GM19452 (cell line): Measurements from ENCODE around the gene HSD17B1.
"Not testable (repeated sequence)": the region's sequence is repeated elsewhere in the genome, so short reads cannot be mapped to it uniquely, and the experiment has no call there.

Source experiments
- ATAC-seq: cut with Tn5 transposase; IDR thresholded peaks from one replicate; pipeline ENCODE4 v1.9.1; 2021; ENCODE audit not compliant: unreplicated experiment

Gene HSD17B1, protein sequence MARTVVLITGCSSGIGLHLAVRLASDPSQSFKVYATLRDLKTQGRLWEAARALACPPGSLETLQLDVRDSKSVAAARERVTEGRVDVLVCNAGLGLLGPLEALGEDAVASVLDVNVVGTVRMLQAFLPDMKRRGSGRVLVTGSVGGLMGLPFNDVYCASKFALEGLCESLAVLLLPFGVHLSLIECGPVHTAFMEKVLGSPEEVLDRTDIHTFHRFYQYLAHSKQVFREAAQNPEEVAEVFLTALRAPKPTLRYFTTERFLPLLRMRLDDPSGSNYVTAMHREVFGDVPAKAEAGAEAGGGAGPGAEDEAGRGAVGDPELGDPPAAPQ

DNA sequence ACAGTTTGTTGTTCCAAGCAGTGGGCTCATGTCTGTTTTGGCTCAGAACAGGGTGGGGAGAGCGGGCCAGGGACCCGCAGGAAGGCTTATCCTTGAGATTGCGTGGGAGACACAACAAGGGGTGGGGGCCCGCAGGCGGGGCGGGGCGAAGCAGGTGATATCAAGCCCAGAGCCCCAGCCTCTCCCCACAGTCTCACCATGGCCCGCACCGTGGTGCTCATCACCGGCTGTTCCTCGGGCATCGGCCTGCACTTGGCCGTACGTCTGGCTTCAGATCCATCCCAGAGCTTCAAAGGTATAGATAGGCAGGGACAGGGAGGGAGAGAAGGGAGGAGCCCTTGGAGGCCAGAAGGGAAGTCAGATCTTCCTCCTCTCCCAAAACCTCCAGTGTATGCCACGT, at the start of gene HSD17B1:
TSS of gene HSD17B1 (plus strand) at position 188 of the 400 bp plus-strand sequence. CDS start at position 199, 11 bp downstream.
- not testable (repeated sequence) for ATAC-seq

DNA sequence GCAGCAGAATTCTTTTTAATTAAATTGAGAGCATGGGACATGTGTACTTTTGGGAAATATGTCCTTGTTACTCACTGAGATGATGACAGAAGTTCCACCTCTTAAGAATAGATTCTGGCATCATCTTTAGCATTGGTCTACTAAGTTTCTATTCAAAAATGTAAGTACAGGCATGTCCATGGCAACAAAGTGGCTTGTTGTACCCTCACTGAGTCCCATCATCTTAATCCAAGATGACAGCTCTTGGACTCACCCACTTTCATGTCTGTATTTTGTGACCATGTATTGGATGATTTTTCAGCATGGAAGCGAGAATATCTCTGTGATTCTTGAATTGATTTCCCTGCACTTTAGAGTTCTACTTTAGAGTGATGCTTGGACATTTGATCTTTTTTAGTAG, 49.8 kb upstream of the HSD17B1 start:
- no peak for ATAC-seq

DNA sequence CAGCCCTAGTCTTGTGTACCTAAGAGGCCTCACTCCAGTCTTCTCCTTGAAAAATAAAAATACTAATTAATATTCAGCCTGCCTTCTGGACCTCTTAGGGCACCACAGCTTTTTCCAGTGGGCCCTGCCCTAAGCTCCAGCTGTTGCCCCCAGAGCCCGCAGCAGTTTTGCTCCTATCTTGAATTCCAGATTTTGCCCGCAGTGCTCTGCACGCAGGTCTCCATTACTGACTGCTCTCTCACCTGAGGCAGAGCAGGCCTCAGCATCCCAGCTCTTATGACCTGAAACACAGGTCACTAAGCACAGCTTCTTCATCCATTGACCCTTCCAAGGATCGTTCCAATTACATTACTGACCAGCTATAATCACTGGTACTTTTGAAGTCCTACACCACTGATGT, 45.1 kb upstream of the HSD17B1 start:
- no peak for ATAC-seq

DNA sequence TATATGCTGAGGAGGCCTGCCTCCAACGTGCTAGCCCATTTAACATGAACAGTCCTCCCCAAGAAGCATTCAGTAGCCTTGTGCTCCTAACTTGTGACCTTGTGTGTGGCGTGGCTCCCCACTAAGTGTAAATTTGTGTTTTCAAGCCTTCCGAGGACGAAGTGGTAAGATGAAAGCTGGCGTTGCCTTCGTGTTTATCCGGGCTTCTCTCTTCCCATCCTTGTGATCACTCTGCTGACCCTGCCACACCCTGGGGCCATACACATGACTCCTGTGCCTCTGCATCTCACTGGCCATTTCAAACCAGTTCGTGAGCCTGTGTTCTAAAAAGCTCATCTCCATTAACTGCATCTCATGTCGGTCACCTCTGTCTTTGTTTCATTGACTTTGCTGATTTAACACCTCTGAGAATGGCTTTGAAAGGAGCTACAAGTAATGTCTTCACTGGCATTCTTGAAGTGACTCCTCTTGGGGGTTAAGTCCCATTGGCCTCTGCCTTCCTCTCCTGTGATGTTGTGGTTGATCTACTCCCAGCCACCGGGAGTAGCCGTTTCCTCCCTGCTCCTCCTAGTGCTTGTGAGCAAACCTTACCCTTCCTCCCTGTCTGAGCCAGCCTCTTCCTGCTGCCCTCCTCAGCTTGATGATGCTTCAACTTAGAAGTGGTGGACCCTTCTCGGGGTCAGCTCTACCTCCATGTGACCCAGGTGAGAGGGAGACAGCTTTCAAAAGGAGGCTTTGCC, 44.1 kb upstream of the HSD17B1 start:
- ATAC-seq, result no peak

DNA sequence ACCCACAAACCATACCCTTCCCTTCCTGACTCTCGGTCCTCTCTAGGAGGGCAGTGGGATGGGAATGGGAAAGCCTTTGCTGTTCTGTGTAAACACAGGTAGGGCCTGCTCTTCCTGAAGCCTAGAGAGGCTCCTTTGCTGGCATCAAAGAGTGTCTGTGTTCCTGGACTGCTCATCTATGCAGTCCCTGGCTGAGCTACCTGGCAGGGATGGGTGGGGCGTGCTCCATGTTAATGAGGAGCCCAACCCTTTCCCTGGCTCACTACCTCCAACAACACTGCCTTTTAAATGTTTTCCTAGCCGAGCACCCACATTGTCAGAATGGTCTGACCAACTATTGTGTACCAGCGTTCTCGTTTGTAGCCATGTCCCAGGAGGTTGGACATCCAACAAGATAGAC, 43.3 kb upstream of the HSD17B1 start:
- ATAC-seq, result no peak

DNA sequence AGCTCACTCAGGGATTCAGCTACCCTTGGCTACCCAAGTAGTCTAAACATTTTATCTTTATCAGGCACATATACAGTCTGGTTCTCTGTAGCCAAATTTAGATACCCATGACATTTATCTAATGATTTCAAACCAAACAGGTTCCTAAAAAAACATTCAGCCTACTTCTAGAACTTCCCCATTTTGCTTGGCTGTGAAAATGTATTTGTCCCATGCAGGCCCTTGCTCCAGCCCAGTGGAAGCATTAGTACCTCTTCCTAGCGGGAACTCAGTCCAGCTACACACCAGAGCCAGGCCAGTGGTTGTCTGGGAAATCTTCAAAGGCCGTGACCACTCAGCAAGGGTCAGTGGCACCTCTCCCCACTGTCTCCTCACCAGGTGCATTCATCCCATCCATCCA, 42.9 kb upstream of the HSD17B1 start:
- ATAC-seq, result no peak

DNA sequence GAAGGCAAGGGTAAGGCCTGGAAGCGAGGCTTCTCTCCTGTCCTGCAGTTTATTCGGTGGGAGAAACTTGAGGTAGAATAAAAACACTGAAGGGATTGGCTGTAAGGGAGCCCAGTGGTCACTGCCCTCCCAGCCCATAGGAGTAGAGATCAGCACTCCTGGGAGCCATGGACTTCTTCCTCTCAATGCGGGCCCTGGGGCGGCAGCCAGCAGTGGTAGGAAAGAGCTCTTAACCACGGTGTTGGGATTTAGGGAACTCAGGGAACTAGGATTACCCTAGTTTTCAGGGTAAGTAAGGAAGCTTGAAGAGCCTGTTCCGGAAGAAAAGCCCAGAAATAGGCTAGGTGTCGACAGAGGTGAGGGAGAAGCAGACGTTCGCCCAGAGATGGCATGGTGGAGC, 40.5 kb upstream of the HSD17B1 start:
- no peak for ATAC-seq

DNA sequence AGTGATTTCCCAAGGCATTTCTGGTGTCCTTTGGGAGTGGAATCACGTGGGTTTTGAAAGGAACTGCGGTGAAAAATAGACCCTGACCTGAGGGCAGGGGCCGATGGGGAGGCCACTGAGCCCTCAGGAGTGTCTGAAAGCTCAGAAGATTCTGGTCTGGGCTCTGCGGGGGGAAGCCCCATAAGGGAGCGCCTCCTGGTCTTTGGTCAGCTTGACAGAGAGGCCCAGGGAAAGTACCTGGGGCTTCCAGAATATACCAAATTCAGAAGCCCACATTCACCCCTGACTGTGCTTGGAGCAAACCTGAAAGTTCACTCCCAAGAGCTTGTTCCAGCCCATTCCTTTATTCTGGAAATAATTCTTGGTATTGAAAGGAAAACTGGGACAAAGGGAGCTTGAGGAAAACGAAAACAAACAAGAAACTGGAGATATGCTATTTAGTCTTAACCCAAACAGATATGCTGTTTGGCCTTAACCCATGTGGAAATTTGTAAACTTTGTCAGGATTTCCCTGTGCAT, 39.9 kb upstream of the HSD17B1 start:
- no peak for ATAC-seq

DNA sequence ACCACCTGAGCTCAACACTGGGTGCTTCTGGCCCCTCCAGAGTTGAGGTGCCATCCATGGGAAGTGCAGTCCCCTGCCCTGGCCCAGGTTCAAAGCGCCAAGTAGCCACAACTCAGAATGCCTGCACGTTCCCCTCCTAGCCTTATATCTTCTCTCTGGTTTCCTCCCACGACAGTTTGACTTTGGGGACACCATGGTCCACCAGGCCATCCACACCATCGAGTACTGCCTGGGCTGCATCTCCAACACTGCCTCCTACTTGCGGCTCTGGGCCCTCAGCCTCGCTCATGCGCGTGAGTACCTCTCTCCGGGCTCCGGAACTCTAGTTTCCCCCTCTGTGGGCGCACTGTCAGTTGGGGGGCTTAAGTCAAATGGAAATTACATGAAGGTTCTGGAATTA, 39.0 kb upstream of the HSD17B1 start:
- no peak for ATAC-seq

DNA sequence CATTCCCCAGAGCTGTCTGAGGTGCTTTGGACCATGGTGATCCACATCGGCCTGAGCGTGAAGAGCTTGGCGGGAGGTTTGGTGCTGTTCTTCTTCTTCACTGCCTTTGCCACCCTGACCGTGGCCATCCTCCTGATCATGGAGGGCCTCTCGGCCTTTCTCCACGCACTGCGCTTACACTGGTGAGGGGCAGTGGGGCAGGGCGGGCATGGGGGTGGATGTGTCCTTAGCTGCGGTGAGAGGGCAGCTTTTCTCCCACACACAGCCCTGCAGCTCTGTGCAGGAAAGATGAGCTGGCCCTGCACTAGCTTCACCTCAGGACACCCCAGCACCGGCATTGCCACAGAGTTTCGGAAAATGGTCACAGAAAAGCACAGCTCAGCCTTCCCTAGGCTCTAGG, 38.4 kb upstream of the HSD17B1 start:
- ATAC-seq, result no peak

DNA sequence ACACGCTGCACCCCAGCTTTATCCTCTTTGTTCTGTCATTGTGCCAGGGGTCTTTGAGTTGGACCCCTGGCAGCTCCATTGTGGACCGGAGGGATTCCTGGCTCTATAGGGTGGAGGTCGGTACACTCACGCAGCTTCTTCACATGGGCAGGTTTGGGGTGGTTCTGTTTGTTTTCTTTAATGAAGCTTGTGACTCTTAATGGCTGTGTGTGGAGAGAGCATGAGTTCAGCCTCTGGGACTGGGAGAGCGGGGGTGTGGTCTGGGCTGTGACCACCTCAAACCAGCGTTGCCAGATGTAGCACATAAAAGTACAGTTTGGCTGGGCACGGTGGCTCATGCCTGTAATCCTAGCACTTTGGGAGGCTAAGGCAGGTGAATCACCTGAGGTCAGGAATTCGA, 37.9 kb upstream of the HSD17B1 start:
- ATAC-seq, result no peak

DNA sequence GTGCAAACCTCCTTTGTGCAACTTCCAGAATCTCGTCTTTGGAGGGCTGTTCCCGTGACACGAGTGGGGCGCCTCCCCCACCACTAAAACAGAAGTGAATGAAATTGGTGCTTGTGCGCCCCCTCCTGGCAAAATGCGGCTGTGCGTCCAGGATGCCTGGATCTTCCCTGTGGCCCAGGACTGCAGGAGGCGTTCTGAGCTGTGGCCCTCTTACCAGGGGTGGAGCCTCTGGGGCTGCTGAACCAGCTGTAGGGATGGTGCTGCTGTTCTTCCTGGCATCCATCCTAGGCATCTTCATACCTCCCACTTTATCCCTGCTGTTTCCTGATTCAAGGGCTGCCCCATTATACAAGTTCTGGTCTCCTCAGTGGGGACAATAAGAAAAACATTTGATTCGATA, 35.2 kb upstream of the HSD17B1 start:
- ATAC-seq, result no peak

DNA sequence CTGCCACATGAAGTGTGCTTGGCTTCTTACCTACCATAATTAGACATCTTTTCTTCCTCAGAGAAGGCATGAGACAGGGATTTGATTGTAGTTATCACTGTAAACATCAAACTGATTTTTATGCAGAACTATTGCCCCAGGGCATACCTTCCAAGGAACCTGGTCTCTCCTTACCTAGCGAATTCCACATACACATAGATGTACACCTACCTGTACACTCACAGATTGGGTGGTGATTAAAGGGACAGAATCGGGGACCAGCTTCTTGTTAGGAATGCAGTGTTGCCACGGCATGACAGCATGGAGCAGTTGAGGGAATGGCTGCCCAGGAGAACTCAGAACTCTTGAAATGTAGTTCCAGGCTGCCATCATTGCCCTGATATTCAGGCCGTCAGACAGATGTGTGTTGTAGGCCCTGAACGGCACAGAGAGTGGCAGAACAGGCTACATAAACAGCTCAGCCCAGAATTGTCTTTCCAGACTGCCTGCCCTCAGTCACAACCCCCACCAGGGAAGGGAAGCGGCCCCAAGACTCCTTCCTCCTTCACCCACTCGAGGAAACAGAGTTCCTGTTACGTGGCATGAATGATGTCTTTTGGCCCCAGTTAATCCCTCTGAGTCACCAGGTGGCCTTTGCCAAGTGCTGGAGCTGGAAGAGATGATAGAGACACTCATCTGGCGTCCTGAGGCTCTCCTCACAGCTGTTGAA, 34.5 kb upstream of the HSD17B1 start:
- no peak for ATAC-seq

DNA sequence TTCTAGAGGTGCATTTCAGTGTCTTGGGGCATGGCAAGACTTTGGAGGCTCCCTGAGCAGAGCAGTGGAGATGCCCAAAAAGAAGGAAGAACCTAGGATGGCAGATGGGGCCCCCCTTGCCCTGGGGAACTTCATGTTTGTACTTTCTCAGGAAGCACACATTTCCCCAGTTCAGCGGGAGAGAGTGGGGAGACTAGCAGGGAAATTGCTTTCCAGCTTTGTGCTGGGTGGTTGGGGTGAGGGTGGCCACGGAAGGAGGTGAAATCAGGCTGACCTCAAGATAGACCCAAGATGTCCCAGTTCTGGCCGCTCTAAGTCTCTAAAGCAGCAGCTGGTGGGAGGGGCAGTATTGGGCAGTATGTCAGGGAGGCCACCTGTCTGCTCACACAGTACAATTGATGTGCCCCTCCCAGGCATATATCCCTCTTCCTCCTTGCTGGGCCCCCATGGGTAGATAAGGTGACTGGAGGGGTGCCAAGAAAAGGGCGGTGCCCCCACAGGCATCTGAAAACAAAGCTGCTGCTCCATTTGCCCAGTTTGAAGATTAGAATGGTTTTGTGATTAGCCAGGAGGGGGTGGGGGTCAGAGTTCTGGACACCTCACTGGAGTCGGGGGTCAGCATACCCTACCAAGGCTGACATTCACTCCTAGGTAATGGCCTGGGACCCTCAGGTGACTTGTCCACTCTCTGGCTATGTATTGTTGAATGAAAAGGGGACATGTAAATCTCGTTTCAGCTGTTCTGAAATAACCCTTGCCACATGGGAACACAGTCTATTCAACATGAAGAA, 33.8 kb upstream of the HSD17B1 start:
- ATAC-seq, result no peak

DNA sequence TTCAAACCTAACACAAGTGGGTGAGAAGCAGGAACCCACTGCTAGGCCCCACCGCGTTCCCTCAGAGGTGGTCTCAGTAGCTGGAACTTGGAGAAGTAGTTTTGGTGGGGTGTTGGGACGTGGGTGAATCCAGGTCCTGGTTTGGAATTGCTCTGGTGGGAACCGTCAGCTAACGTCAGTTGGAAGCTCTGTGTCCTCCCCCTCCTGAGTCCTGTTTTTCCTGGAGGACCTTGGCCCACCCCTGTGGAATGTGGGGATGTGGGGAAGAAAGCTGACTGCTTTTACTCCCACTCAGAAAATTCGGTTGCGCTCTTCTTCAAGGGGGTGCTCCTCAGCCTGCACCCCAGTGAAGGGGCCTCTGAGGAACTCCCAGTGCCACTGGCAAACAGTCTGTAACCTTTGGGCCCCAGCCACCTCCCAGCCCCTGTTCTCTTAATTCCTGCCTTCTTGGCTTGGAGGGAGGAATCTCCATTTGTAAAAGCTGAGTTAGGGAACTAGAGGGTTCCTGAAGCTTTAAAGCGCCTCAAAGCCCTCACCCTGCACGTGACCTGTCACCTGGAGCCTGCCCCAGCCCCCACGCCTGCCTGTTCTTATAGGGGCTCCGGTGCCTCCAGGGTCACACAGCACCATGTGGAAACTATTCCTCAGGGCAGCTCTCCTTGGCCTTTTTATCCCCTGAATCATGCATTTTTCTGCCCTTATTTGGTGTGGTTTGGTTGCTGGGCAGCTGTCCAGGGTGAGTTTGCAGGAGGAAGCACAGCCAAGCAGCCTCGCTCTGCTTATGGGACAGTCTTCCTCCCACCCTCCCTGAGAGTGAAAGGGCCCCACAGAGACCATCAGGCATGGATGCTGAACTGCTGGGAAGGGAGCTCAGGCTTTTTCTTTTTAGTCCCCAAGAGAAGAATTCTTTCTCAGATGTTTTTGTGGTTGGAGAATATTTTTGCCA, 32.9 kb upstream of the HSD17B1 start:
- ATAC-seq, result no peak

DNA sequence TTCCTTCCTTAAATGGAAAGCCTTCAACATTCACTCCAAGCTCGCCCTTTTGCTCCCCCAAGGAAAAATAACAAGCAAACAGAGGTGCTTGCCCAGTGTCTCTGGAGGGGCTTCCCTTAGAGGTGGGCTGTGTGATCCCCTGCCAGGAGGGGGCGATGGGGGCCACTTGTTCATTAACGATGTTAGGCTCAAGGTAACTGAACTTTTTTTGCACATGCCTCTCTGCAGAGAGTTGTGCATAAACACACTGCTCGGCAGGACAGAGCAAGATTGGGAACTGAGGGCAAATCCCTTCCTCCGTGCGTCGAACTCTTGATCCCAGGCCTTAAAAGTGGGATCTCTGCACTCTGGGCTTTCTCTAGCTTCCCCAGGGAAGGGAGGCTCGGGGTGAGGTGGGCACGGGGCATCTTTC, 32.2 kb upstream of the HSD17B1 start:
- ATAC-seq, result no peak

DNA sequence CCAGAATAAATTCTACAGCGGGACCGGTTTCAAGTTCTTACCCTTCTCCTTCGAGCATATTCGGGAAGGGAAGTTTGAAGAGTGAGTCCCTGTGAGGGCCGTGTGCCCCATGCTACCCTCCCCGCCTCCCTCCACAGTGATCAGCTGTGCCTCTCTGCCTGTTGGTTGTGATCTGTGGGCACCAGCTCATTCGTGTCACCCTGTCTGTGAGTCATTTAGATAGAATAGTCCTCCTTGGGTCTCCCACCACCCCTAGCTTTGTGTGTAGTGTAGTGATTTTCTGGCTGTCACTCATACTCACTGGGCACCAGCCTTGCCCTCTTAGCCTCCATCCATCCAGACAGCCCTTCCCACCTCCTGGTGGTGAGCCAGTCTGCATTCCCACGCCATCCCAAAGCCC, 31.7 kb upstream of the HSD17B1 start:
- ATAC-seq, result no peak

DNA sequence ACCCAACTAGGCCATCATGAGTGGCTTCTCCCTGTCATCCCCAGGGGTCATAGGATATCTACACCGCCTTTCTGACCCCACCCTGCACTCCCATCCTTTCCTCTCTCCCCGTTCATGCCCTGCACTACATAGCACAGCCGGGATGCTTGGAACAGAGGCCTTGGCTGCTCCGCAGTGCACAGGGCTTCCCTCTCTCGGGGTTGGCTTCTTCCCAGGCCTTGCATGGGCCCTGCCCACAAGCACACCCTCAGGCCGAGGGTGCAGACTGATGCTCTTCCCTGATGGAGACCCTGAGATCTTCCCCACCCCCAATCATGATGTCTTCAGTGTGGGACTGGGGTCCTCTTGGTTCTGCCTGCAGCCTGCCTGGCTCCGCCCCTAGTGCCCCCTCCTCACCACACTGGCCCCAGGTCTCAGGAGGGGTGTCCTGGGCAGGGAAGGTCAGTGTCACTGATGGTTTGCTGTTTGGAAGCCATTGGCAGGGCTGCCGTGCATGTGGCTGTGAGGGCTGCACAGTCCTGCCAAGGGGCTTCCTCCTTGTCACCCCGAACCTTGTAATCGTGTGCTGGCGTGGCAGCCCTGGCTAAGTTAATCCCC, 31.0 kb upstream of the HSD17B1 start:
- no peak for ATAC-seq

DNA sequence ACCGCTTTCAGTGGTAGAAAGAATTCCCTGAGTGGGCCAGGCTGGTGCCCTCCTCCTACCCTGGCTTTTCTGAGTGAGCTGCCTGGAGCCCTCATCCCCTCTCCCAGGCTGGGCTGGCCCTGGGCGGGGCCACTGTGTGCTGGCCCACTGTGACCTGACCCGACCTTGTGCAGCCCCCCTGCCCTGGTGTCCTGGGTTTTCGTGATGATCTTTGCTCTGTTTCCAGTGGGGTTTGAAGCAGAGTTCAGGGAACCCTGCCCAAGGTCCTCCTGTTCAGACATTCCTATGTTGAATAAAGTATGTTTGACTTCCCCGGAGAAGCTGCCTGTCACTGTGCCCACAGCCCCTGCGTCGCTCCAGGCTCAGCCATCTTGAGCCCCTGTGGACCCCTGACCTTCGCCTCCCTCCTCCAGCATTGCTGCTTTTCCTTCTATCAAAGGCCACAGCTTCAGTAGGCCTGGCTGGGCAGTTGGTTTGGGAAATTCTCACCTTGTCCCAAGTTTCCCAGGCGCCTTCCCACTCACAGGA, 30.4 kb upstream of the HSD17B1 start:
- no peak for ATAC-seq
